IMR-90 (cell line): ENCODE measurements around the gene DVL3. TPM values are rescaled to one million over a fixed set of nuclear protein-coding genes. Genes with fewer than 3 reads are reported as not detected.

ENCODE experiments used
- ATAC-seq: fragments of 200-7000 bp; cut with Tn5 transposase; 2 replicates; pipeline ENCODE4 v1.9.1; 2020; ENCODE audit warnings: low read depth, mild to moderate bottlenecking, moderate library complexity
- BruUV-seq: library from RNA; stranded (reverse); fragments of 400-500 nt; replicated peaks from 2 replicates; lab custom pipeline; 2021; lab: Mats Ljungman, UMichigan
- CTCF ChIA-PET: fragments of 300-600 bp; formaldehyde crosslinking; extraction: SDS; loops from one replicate; lab custom pipeline; 2021; ENCODE audit warnings: antibody characterized with exemption; lab: Yijun Ruan, JAX
- POLR2A ChIA-PET: fragments of 300-600 bp; sonication (Branson Sonifier 250); formaldehyde crosslinking; loops from one replicate; lab custom pipeline; 2022; ENCODE audit warnings: antibody characterized with exemption; ENCODE audit not compliant: unreplicated experiment; lab: Charles Lee
- DNase-seq: peaks from one replicate; pipeline ENCODE4 v3.0.0; 2013
- H2AFZ ChIP-seq: replicated peaks from 2 replicates; pipeline ENCODE3; 2013; ENCODE audit warnings: low read length, mild to moderate bottlenecking; ENCODE audit not compliant: poor library complexity
- H2AK5ac ChIP-seq: 2 replicates; pipeline ENCODE4 v1.6.1; 2013; ENCODE audit warnings: low read depth, low read length, inconsistent platforms
- H2AK9ac ChIP-seq: replicated peaks from 2 replicates; pipeline ENCODE3; 2013; ENCODE audit warnings: mild to moderate bottlenecking, low read depth, low read length, moderate library complexity; ENCODE audit not compliant: poor library complexity
- H2BK120ac ChIP-seq: 2 replicates; pipeline ENCODE4 v1.6.1; 2013; ENCODE audit warnings: low read depth, low read length, inconsistent platforms
- H2BK15ac ChIP-seq: 3 replicates; pipeline ENCODE4 v1.6.1; 2013; ENCODE audit warnings: low read depth, low read length, inconsistent platforms
- H2BK20ac ChIP-seq: 2 replicates; pipeline ENCODE4 v1.6.1; 2013; ENCODE audit warnings: low read depth, mild to moderate bottlenecking, inconsistent platforms, low read length, moderate library complexity
- H2BK5ac ChIP-seq: 2 replicates; pipeline ENCODE4 v1.6.1; 2013; ENCODE audit warnings: mild to moderate bottlenecking, low read depth, low read length, inconsistent platforms; ENCODE audit not compliant: poor library complexity, severe bottlenecking
- H3K14ac ChIP-seq: replicated peaks from 2 replicates; pipeline ENCODE4 v1.6.1; 2013; ENCODE audit warnings: low read depth, low read length, inconsistent platforms
- H3K18ac ChIP-seq: 2 replicates; pipeline ENCODE4 v1.6.1; 2013; ENCODE audit warnings: low read depth, low read length, control low read depth
- H3K23ac ChIP-seq: 2 replicates; pipeline ENCODE4 v1.6.1; 2013; ENCODE audit warnings: low read depth, low read length, inconsistent platforms
- H3K27ac ChIP-seq: 2 replicates; pipeline ENCODE4 v1.5.1; 2013; ENCODE audit warnings: mild to moderate bottlenecking, control low read depth, low read length; ENCODE audit not compliant: insufficient read depth
- H3K27me3 ChIP-seq: 2 replicates; pipeline ENCODE4 v1.6.1; 2013; ENCODE audit warnings: low read length; ENCODE audit not compliant: control insufficient read depth, insufficient read depth
- H3K36me3 ChIP-seq: 2 replicates; pipeline ENCODE4 v1.6.1; 2013; ENCODE audit warnings: low read length, mixed read lengths; ENCODE audit not compliant: control insufficient read depth, insufficient read depth
- H3K4ac ChIP-seq: 2 replicates; pipeline ENCODE4 v1.6.1; 2013; ENCODE audit warnings: low read depth, low read length, inconsistent platforms
- H3K4me1 ChIP-seq: 2 replicates; pipeline ENCODE4 v1.6.1; 2013; ENCODE audit warnings: low read length, mixed read lengths; ENCODE audit not compliant: control insufficient read depth, insufficient read depth
- H3K4me2 ChIP-seq: 2 replicates; pipeline ENCODE4 v1.6.1; 2013; ENCODE audit warnings: low read depth, mild to moderate bottlenecking, control low read depth, low read length, moderate library complexity
- H3K4me3 ChIP-seq: 2 replicates; pipeline ENCODE4 v1.5.1; 2013; ENCODE audit warnings: low read depth, mild to moderate bottlenecking, control low read depth, low read length, moderate library complexity; ENCODE audit not compliant: insufficient read depth
- H3K56ac ChIP-seq: 2 replicates; pipeline ENCODE4 v1.6.1; 2013; ENCODE audit warnings: low read length, inconsistent platforms; ENCODE audit not compliant: insufficient read depth; ENCODE audit errors: extremely low read depth
- H3K79me1 ChIP-seq, 2 experiments: 2 replicates each; pipeline ENCODE4 v1.6.1; 2013; ENCODE audit warnings: low read length in 2 of 2, inconsistent platforms in 1 of 2, low read depth in 1 of 2
- H3K9ac ChIP-seq: 2 replicates; pipeline ENCODE4 v1.6.1; 2013; ENCODE audit warnings: low read depth, low read length, control low read depth
- H3K9me1 ChIP-seq: 2 replicates; pipeline ENCODE4 v1.6.1; 2013; ENCODE audit warnings: low read length, inconsistent platforms; ENCODE audit not compliant: insufficient read depth
- H3K9me3 ChIP-seq: 2 replicates; pipeline ENCODE4 v1.6.1; 2013; ENCODE audit warnings: low read length; ENCODE audit not compliant: control insufficient read depth, insufficient read depth
- H4K20me1 ChIP-seq: 2 replicates; pipeline ENCODE4 v1.6.1; 2013; ENCODE audit warnings: low read length, inconsistent platforms; ENCODE audit not compliant: insufficient read depth
- H4K5ac ChIP-seq: 2 replicates; pipeline ENCODE4 v1.6.1; 2013; ENCODE audit warnings: mild to moderate bottlenecking, low read depth, low read length, control low read depth
- H4K8ac ChIP-seq, 2 experiments: 2 replicates each; pipeline ENCODE4 v1.6.1; 2013; ENCODE audit warnings: low read depth in 2 of 2, low read length in 2 of 2, control low read depth in 1 of 2, inconsistent platforms in 1 of 2
- H4K91ac ChIP-seq: 2 replicates; pipeline ENCODE4 v1.6.1; 2013; ENCODE audit warnings: low read depth, low read length, inconsistent platforms; ENCODE audit not compliant: insufficient read depth
- BHLHE40 ChIP-seq: fragments of 150-350 bp; IDR thresholded peaks from 2 replicates; pipeline ENCODE4 v1.6.1; 2016; ENCODE audit warnings: mild to moderate bottlenecking, low read depth, low read length
- CEBPB ChIP-seq: IDR thresholded peaks from 2 replicates; pipeline ENCODE4 v1.6.1; 2012; ENCODE audit warnings: low read depth, low read length, improper control_type of control experiment
- CHD1 ChIP-seq: IDR thresholded peaks from 2 replicates; pipeline ENCODE4 v1.6.1; 2012; ENCODE audit warnings: low read depth, low read length, improper control_type of control experiment
- ELK1 ChIP-seq: fragments of 150-350 bp; IDR thresholded peaks from 2 replicates; pipeline ENCODE4 v1.6.1; 2016; ENCODE audit warnings: low read depth, mild to moderate bottlenecking, low read length, moderate library complexity, borderline replicate concordance
- MAZ ChIP-seq: IDR thresholded peaks from 2 replicates; pipeline ENCODE4 v1.6.1; 2012; ENCODE audit warnings: low read depth, mild to moderate bottlenecking, low read length, improper control_type of control experiment, moderate library complexity, borderline replicate concordance
- MXI1 ChIP-seq: IDR thresholded peaks from 2 replicates; pipeline ENCODE4 v1.6.1; 2012; ENCODE audit warnings: low read depth, mild to moderate bottlenecking, low read length, moderate library complexity, borderline replicate concordance
- NFE2L2 ChIP-seq: fragments of 150-350 bp; IDR thresholded peaks from 2 replicates; pipeline ENCODE4 v1.6.1; 2016; ENCODE audit warnings: low read depth, mild to moderate bottlenecking, low read length
- POLR2A ChIP-seq: IDR thresholded peaks from 2 replicates; pipeline ENCODE4 v1.6.1; 2012; ENCODE audit warnings: mild to moderate bottlenecking, low read depth, low read length
- SMC3 ChIP-seq: fragments of 150-350 bp; IDR thresholded peaks from 2 replicates; pipeline ENCODE4 v1.6.1; 2016; ENCODE audit warnings: low read depth, mild to moderate bottlenecking, antibody characterized with exemption, low read length, moderate library complexity
- USF2 ChIP-seq: fragments of 150-350 bp; IDR thresholded peaks from 2 replicates; pipeline ENCODE4 v1.6.1; 2017; ENCODE audit warnings: mild to moderate bottlenecking, antibody characterized with exemption, low read length, low read depth
- WGBS, 2 experiments: methylation state at CpG; one replicate each; pipeline versions ENCODE4 v1.1.5 to v1.1.7; 2013; ENCODE audit warnings: missing lambda C conversion rate in 2 of 2; ENCODE audit not compliant: insufficient read length in 1 of 2; ENCODE audit errors: extremely low coverage in 2 of 2; 5-methylcytosine and 5-hydroxymethylcytosine counted together
- dilution Hi-C: fragments of 300-500 bp; cut with HindIII; formaldehyde crosslinking; loops from one replicate; pipeline ENCODE4 v1.14.3; 2018; ENCODE audit warnings: low sequenced_read_pairs; ENCODE audit not compliant: unreplicated experiment
- in situ Hi-C: fragments of 300-500 bp; cut with MboI; formaldehyde crosslinking; loops from 3 replicates; pipeline ENCODE4 v1.14.3; 2019; ENCODE audit warnings: low sequenced_read_pairs, inconsistent platforms, mixed read lengths
- intact Hi-C: fragments of 100-400 bp; cut with micrococcal nuclease; formaldehyde crosslinking; loops from 2 replicates; pipeline ENCODE4 v1.10.0; 2022
- polyA plus RNA-seq, 3 experiments: library from polyadenylated mRNA; depleted of rRNA; stranded (reverse); fragments of >200 nt; gene quantifications; 2 replicates each; pipeline ENCODE4 v1.2.3, GENCODE V29; 2012; ENCODE audit warnings: low replicate concordance in 1 of 3
- total RNA-seq: library from RNA; depleted of rRNA; stranded (reverse); fragments of >200 nt; gene quantifications from 2 replicates; pipeline ENCODE4 v1.2.3, GENCODE V29; 2012

Gene DVL3
- total and polyA plus RNA-seq, 2 of the 4 experiments (the other 2 are of a cell fraction), result 23.3 to 40.4 TPM

DNA sequence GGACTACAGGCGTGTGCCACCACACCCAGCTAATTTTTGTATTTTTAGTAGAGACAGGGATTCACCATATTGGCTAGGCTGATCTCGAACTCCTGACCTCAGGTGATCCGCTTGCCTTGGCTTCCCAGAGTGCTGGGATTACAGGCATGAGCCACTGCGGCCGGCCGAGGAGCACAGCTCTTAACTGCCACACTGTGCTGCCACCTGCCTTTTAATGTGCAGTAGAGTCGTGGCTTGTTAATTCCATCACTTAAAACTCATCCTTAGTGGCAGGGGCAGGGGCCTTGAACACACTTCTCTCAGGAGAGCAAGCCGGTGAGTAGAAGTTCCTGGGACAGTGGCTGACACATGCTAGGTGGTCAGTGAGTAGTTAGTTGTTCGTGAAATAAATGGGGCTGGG is 43.3 kb downstream of the DVL3 start:
- no peak overlapping the region for H3K4me3 ChIP-seq
- peaks cover 0 to 3% of the 10 kb centered on the region in 2 experiments; a peak in 1 of 4 replicates for H3K79me1 ChIP-seq
- H2BK20ac ChIP-seq, result no peak overlapping the region
- 77% methylated on average over 4 of the region's 9 CpGs; no CpG with 5 or more reads in 1 of the 2 experiments for WGBS, 2 experiments
- ATAC-seq, result no peak
- dilution Hi-C loops, result no loop called here
- H2BK120ac ChIP-seq, result no peak overlapping the region
- no peak overlapping the region for H2AK5ac ChIP-seq
- no peak overlapping the region for H3K4me2 ChIP-seq
- peaks cover 15% of the 10 kb centered on the region for H3K36me3 ChIP-seq
- peaks cover 2% of the 10 kb centered on the region for H3K27me3 ChIP-seq
- H3K56ac ChIP-seq, result no peak overlapping the region
- no peak overlapping the region for H4K5ac ChIP-seq
- H2AK9ac ChIP-seq, result no peak overlapping the region
- peaks cover 3% of the 10 kb centered on the region; the same call in 1 of the 2 replicates for H3K9me1 ChIP-seq
- no peak overlapping the region for H3K23ac ChIP-seq
- CTCF ChIA-PET, result interaction anchor here (0.7 kb wide), 1 partner anchor 18 kb away, joined by 3 read pairs; no protein-coding TSS in a partner anchor
- H2BK5ac ChIP-seq, result no peak overlapping the region
- no peak overlapping the region for H3K4ac ChIP-seq
- H2BK15ac ChIP-seq, result no peak overlapping the region
- in situ Hi-C loops, result no loop called here
- no peak for DNase-seq
- intact Hi-C loops, result no loop called here
- no TSS peak for BruUV-seq
- H3K9me3 ChIP-seq, result no peaks in the 10 kb centered on the region
- no peak overlapping the region for H4K91ac ChIP-seq
- no peak overlapping the region for H3K18ac ChIP-seq
- no peaks in the 10 kb centered on the region for H3K4me1 ChIP-seq
- POLR2A ChIA-PET, result no interaction called here
- H3K9ac ChIP-seq, result no peak overlapping the region
- H3K14ac ChIP-seq, result no peak overlapping the region
- TF ChIP-seq ELK1, result no peak
- no peak for TF ChIP-seq SMC3
- no peak for TF ChIP-seq POLR2A
- no peak for TF ChIP-seq USF2
- no peak for TF ChIP-seq CEBPB
- TF ChIP-seq MXI1, result no peak
- TF ChIP-seq MAZ, result no peak
- no peak for TF ChIP-seq CHD1
- TF ChIP-seq NFE2L2, result no peak
- no peak for TF ChIP-seq BHLHE40
- no peaks in the 10 kb centered on the region for H4K20me1 ChIP-seq
- H2AFZ ChIP-seq, result no peak overlapping the region
- no peak overlapping the region for H4K8ac ChIP-seq
- H3K27ac ChIP-seq, result no peak overlapping the region
